Measurements from ENCODE around the gene RHBDL3. TPM values are rescaled to one million over a fixed set of nuclear protein-coding genes. Genes with fewer than 3 reads are reported as not detected.

The RHBDL3 gene, protein sequence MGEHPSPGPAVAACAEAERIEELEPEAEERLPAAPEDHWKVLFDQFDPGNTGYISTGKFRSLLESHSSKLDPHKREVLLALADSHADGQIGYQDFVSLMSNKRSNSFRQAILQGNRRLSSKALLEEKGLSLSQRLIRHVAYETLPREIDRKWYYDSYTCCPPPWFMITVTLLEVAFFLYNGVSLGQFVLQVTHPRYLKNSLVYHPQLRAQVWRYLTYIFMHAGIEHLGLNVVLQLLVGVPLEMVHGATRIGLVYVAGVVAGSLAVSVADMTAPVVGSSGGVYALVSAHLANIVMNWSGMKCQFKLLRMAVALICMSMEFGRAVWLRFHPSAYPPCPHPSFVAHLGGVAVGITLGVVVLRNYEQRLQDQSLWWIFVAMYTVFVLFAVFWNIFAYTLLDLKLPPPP
- 0.09 TPM for polyA plus RNA-seq (2012; ENCODE audit: low read depth, missing spikeins)

DNA sequence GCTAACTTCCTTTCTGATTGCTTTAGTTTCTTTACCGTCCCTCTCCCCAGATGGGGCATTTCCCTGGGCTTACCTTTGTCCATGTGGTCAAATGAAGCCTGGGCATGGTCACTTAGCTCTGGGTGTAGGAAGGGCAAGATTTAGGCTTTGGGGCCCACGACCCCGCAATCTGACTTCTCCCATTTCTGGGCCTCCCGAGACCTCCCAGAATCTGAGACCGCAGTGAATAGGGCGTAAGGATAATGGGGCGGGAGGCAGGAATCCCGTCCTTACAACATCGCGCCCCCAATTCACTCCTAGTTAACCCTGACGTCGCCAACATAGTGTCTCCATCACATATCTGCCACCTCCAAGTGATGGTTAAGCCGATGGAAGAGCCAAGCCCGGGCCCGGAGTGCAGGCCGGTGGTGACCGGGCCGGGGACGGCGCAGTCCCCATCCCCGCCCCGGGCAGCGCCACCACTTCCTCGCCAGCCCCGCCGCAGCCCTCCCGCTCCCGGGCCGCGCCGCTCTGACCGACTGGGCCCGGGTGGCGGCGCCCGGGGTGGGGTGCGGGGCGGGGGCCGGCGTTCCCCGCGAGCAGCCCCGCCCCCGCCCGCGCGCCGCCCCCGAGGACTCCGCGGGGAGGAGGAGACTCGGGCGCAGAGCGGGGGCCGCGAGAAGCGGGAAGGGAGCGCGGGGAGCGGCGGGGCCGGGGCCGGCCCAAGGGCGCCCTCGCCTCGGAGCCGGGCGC, at the start of gene RHBDL3:
RHBDL3 (plus strand) TSS at position 641 of the 732 bp plus-strand sequence. CDS start 358 bp downstream, outside the sequence.
- TF ChIP-seq SPI1 (IDR thresholded peaks at IDR 0.05; ENCODE audit: low read depth, low read length) (no peak), POLR2A (IDR thresholded peaks at IDR 0.05; ENCODE audit: low read depth, low read length) (no peak), POLR2AphosphoS5 (IDR thresholded peaks at IDR 0.05; ENCODE audit: low read depth, low read length) (no peak), PAX5 (IDR thresholded peaks at IDR 0.05; ENCODE audit: insufficient read depth, low read length, severe bottlenecking) (no peak), TAF1 (IDR thresholded peaks at IDR 0.05; ENCODE audit: low read depth, low read length) (no peak), POU2F2 (IDR thresholded peaks at IDR 0.05; ENCODE audit: low read depth, low read length) (no peak)
- FAIRE-seq (peak; percentile 20), DNase-seq (ENCODE audit: insufficient read length, low spot score) (no peak)

DNA sequence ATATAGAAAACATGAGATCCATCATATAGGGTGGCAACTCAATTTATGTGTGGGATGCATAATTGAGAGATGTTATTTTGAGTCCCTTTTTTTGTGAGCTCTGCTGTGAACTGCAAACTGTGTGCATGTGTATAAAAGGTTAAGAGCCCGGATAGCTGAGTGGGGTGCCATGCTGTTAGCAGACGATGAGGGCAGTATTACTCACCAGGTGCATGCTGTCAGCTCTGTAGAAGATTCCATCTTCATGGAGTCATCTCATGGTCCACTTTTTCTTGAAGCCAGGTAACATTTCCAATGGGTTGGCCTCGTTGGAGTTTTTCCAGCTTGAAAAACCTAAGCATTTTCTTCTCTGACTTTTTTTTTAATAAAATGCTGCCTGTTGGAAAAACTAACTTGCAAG, 43.0 kb upstream of the RHBDL3 start:
- FAIRE-seq (no peak), DNase-seq (ENCODE audit: insufficient read length, low spot score) (no peak)
- no peak for TF ChIP-seq TAF1 (IDR thresholded peaks at IDR 0.05; ENCODE audit: low read depth, low read length)
- TF ChIP-seq POU2F2 (IDR thresholded peaks at IDR 0.05; ENCODE audit: low read depth, low read length) = no peak
- no peak for TF ChIP-seq POLR2AphosphoS5 (IDR thresholded peaks at IDR 0.05; ENCODE audit: low read depth, low read length)
- no peak for TF ChIP-seq POLR2A (IDR thresholded peaks at IDR 0.05; ENCODE audit: low read depth, low read length)
- TF ChIP-seq PAX5 (IDR thresholded peaks at IDR 0.05; ENCODE audit: insufficient read depth, low read length, severe bottlenecking) = no peak
- no peak for TF ChIP-seq SPI1 (IDR thresholded peaks at IDR 0.05; ENCODE audit: low read depth, low read length)

DNA sequence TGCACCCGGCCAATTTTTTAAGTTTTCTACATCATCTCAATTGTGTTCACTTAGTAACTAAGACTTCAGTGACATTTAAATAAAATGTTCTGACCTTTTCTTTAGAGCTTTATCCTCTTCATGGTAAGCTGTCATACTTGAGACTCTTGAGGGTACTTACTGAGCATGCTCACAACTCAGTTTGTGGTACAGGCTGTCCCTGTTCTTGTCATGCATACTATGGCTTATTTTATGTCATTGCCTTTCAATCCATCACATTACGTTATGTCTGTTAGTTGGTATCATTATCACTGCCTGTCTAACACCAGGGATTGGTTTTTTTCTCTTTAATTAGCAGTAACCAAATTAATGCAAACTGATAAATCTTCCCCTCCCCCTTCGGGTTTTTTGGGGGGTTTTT, 41.9 kb upstream of the RHBDL3 start:
- DNase-seq (ENCODE audit: insufficient read length, low spot score) = no peak
- TF ChIP-seq PAX5 (IDR thresholded peaks at IDR 0.05; ENCODE audit: insufficient read depth, low read length, severe bottlenecking) = no peak
- TF ChIP-seq POLR2AphosphoS5 (IDR thresholded peaks at IDR 0.05; ENCODE audit: low read depth, low read length) = no peak
- TF ChIP-seq POU2F2 (IDR thresholded peaks at IDR 0.05; ENCODE audit: low read depth, low read length) = no peak
- TF ChIP-seq TAF1 (IDR thresholded peaks at IDR 0.05; ENCODE audit: low read depth, low read length) = no peak
- TF ChIP-seq POLR2A (IDR thresholded peaks at IDR 0.05; ENCODE audit: low read depth, low read length) = no peak
- no peak for TF ChIP-seq SPI1 (IDR thresholded peaks at IDR 0.05; ENCODE audit: low read depth, low read length)
- peak; percentile 23 for FAIRE-seq

DNA sequence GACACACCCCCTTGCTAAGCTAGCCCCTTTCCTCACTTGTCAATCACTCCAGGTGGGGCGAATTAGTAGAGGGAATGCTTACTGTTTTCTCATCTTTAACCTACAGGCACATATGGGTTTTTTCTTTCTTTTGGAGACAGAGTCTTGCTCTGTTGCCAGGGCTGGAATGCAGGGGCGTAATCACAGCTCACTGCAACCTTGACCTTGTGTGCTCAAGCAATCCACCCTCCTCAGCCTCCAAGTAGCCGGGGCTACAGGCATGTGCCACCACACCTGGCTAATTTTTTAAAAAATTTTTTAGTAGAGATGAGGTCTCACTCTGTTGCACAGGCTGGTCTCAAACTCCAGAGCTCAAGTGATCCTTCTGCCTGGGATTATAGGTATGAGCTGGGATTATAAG, 38.7 kb upstream of the RHBDL3 start:
- DNase-seq (ENCODE audit: insufficient read length, low spot score) (no peak), FAIRE-seq (no peak)
- TF ChIP-seq POLR2AphosphoS5 (IDR thresholded peaks at IDR 0.05; ENCODE audit: low read depth, low read length) = no peak
- TF ChIP-seq POLR2A (IDR thresholded peaks at IDR 0.05; ENCODE audit: low read depth, low read length) = no peak
- no peak for TF ChIP-seq POU2F2 (IDR thresholded peaks at IDR 0.05; ENCODE audit: low read depth, low read length)
- TF ChIP-seq PAX5 (IDR thresholded peaks at IDR 0.05; ENCODE audit: insufficient read depth, low read length, severe bottlenecking) = no peak
- TF ChIP-seq SPI1 (IDR thresholded peaks at IDR 0.05; ENCODE audit: low read depth, low read length) = no peak
- TF ChIP-seq TAF1 (IDR thresholded peaks at IDR 0.05; ENCODE audit: low read depth, low read length) = no peak

DNA sequence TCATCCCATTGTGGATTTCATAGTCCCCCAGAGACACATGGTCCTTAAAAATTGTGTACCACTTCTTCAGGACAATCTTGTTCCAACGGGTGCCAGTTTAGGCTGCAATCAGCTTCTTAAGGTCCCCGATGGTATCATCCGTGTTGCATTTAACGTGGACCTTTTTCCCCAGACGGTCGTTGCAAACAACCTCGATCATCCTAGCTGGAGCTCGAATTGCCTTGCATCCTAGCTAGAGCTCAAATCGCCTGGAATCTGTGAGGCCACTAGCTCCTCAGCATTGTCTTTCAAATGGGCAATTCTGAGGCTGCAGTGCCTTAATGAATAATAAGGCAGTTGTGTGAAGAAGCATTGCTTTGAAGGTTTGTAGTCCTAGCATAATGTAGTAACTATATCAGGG, 37.7 kb upstream of the RHBDL3 start:
- DNase-seq (ENCODE audit: insufficient read length, low spot score) = no peak
- TF ChIP-seq POLR2AphosphoS5 (IDR thresholded peaks at IDR 0.05; ENCODE audit: low read depth, low read length) = no peak
- TF ChIP-seq POU2F2 (IDR thresholded peaks at IDR 0.05; ENCODE audit: low read depth, low read length) = no peak
- no peak for TF ChIP-seq TAF1 (IDR thresholded peaks at IDR 0.05; ENCODE audit: low read depth, low read length)
- TF ChIP-seq POLR2A (IDR thresholded peaks at IDR 0.05; ENCODE audit: low read depth, low read length) = no peak
- no peak for TF ChIP-seq SPI1 (IDR thresholded peaks at IDR 0.05; ENCODE audit: low read depth, low read length)
- TF ChIP-seq PAX5 (IDR thresholded peaks at IDR 0.05; ENCODE audit: insufficient read depth, low read length, severe bottlenecking) = no peak
- peak; percentile 55 for FAIRE-seq

DNA sequence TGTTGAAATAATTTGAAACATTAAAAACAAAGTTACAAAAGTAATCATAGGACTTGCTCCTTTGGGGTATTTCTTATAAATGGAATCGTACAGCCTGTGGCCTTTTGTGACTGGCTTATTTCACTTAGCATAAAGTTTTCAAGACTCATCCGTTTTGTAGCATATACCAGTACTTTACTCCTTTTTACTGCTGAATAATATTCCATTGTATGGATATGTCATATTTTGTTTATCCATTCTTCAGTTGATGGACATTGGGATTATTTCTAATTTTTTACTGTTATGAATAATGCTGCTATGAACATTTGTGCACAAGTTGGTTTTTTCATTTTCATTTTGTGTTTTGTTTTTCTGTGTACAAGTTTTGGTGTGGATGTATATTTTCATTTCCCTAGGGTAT, 30.0 kb upstream of the RHBDL3 start:
- FAIRE-seq (no peak), DNase-seq (ENCODE audit: insufficient read length, low spot score) (no peak)
- TF ChIP-seq POLR2A (IDR thresholded peaks at IDR 0.05; ENCODE audit: low read depth, low read length) (no peak), SPI1 (IDR thresholded peaks at IDR 0.05; ENCODE audit: low read depth, low read length) (no peak), TAF1 (IDR thresholded peaks at IDR 0.05; ENCODE audit: low read depth, low read length) (no peak), PAX5 (IDR thresholded peaks at IDR 0.05; ENCODE audit: insufficient read depth, low read length, severe bottlenecking) (no peak), POLR2AphosphoS5 (IDR thresholded peaks at IDR 0.05; ENCODE audit: low read depth, low read length) (no peak), POU2F2 (IDR thresholded peaks at IDR 0.05; ENCODE audit: low read depth, low read length) (no peak)

DNA sequence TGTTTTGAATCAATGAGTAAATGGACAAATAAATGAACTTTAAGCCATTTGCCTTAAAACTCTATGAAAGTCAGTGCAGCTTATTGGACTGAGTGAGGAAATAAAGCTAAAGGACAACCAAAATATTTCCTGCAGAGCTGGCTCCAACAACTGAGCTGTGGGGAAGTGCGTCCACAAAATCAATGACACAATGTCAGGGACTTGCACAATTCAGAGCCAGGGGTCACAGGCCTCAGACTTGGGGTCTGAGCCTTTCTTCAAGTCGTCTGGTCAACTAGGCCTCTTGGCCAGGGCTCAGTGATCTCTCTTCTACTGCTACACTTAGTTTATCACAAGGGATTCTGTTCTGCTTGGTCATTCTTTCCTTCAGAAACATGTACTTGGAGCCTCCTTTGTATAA, 26.2 kb upstream of the RHBDL3 start:
- no peak for FAIRE-seq
- no peak for TF ChIP-seq POU2F2 (IDR thresholded peaks at IDR 0.05; ENCODE audit: low read depth, low read length)
- TF ChIP-seq POLR2A (IDR thresholded peaks at IDR 0.05; ENCODE audit: low read depth, low read length) = no peak
- TF ChIP-seq TAF1 (IDR thresholded peaks at IDR 0.05; ENCODE audit: low read depth, low read length) = no peak
- no peak for TF ChIP-seq POLR2AphosphoS5 (IDR thresholded peaks at IDR 0.05; ENCODE audit: low read depth, low read length)
- TF ChIP-seq SPI1 (IDR thresholded peaks at IDR 0.05; ENCODE audit: low read depth, low read length) = no peak
- TF ChIP-seq PAX5 (IDR thresholded peaks at IDR 0.05; ENCODE audit: insufficient read depth, low read length, severe bottlenecking) = no peak
- DNase-seq (ENCODE audit: insufficient read length, low spot score) = no peak

DNA sequence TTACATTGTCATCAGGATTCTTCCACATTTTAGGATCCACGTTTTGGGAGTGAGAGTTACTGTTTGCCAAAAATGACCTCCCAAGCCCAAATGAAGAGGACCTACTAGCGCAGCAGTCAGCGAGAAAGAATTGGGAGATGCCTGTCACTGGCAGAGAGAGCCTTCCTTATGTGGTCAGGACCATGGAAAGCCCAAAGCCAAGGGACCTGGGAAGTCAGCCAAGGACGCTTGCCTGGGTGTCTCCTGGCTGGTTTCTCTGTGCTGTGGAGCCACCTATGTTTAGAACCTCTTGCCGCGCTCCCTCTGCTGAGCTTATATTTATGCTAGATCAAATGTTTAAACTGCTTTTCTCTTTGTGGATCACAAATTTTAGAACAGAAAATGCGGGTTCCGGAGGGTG, 24.9 kb upstream of the RHBDL3 start:
- DNase-seq (ENCODE audit: insufficient read length, low spot score) (no peak), FAIRE-seq (no peak)
- no peak for TF ChIP-seq POLR2A (IDR thresholded peaks at IDR 0.05; ENCODE audit: low read depth, low read length)
- TF ChIP-seq TAF1 (IDR thresholded peaks at IDR 0.05; ENCODE audit: low read depth, low read length) = no peak
- no peak for TF ChIP-seq POLR2AphosphoS5 (IDR thresholded peaks at IDR 0.05; ENCODE audit: low read depth, low read length)
- no peak for TF ChIP-seq SPI1 (IDR thresholded peaks at IDR 0.05; ENCODE audit: low read depth, low read length)
- TF ChIP-seq PAX5 (IDR thresholded peaks at IDR 0.05; ENCODE audit: insufficient read depth, low read length, severe bottlenecking) = no peak
- no peak for TF ChIP-seq POU2F2 (IDR thresholded peaks at IDR 0.05; ENCODE audit: low read depth, low read length)

DNA sequence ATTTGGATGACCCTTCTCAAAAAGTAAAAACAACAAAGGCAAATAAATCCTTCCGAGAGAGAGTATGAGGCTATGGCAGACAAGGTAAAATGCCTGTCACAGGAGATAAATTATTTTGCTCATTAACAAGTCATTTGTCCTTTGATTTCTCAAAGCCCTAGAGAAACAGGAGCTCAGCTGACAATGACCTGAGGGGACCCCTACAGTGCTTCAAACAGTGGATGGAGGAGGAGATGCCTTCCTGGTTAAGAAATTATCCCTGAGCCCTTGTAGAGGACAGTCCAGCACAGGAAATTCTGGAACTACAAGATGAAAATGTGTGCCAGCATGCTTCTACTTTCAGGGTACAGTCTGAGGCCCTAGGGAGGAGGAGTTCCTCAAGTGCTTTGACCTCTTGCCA, 24.0 kb upstream of the RHBDL3 start:
- DNase-seq (ENCODE audit: insufficient read length, low spot score) (no peak), FAIRE-seq (no peak)
- TF ChIP-seq POU2F2 (IDR thresholded peaks at IDR 0.05; ENCODE audit: low read depth, low read length) = no peak
